ENCODE results near the gene MEG3.
"Not testable (repeated sequence)": the region's sequence is repeated elsewhere in the genome, so short reads cannot be mapped to it uniquely, and the experiment has no call there.

Gene MEG3

DNA sequence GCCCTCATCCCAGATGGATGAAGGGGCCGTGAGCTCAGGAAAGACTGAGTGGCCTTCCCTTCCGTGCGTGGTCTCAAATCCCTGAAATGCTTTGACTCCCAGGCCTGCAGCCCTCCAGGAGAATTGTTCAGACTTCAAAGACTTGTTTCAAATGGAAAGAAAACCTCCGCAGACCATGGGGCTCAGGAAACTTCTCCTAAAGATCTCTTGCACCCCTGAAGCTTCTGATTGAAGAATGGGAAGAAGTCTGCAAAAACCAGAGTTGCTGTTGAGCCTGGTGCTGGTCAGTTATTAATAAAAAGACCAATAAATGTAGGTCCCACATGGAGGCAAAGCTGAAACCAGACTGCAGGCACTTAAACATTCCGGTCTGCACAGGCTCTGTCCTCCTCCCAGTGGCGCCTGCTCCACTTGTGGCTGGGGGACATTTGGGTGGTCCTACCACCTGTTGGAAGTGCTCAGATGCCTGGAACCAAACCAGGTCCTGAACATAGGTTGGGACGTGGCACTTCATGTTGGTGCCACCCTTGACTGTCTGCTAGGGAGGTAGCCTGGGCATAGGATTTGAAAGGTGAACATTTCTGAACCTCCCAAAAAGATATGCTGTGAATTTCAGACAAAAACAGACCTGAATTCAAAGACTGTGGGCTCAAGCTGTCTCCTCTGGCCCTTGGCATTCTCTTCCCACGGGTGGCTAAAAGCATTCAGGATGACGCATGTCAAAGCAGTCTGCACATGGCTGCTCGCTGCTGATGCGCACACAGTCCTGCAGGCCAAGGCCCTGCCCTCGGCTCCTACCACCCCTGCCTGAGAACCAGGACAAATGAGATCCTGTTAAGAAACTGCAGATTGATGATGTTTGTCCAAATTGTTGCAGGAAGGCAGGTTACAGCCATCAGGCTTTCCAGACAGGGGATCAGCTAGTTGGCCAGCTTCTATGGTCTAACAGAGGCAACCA, 36.2 kb upstream of the MEG3 start:
- DNase-seq = no peak

GRCh38 chr14:100790502-100791347, 35.2 kb upstream of the MEG3 start:
- no peak for DNase-seq

DNA sequence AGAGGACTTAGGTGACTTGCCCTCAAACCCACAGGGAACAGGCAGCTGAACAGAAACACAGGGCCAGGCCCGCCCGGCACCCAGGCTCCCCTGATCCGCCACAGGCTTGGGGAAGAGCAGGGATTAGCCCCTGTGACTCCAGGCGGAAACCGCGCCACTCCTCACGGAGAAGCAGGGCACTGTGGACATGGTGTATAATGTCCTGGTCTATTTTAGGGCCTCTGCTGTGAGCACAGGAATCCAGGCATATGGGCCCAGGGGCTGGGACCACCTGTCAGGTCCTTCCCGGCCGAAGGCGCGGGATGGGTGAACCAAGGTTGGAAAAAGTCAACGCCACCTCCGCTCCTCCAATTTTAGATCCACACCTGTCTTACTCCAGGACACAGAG, 34.6 kb upstream of the MEG3 start:
- DNase-seq = no peak

DNA sequence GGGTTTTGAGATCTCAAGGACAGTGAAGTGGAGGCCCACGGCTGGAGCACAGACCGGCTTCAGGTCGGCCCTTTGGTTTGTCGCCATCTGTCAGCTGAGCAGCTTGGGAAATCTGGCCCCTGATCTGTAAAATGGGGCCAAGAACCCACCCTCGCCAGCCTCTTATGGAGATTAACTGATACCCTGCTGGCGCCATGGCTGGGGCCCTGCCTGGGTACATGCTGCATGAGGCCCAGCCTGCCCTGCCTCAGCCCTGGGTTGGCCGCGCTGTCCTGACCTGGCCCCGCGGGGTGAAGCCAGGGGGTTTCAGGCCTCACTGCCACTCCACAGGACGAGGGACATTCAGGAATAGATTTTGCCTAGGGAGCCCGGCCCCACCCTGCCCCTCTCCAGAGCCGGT, 33.9 kb upstream of the MEG3 start:
- DNase-seq = no peak

- DNase-seq = no peak
Measured at GRCh38 chr14:100796946-100797345, 29.0 kb upstream of the MEG3 start.

DNA sequence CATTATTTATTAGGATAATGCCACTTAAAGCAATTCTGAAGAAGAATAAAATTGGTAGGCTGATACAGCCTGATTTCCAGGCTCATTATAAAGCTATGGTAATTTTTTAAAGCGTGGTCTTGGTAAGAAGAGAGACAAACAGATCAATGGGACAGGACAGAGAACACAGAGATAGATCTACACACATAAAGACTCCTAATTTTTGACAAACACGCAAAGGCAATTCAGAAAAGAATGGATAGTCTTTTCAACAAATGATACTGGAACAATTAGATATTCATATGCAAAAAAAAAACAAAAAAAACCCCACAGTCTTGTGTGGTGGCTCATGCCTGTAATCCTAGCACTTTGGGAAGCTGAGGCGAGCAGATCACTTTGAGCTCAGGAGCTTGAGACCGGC, 25.9 kb upstream of the MEG3 start:
- no peak for DNase-seq

- not testable (repeated sequence) for DNase-seq
Measured at GRCh38 chr14:100801433-100801832, 24.5 kb upstream of the MEG3 start.

DNA sequence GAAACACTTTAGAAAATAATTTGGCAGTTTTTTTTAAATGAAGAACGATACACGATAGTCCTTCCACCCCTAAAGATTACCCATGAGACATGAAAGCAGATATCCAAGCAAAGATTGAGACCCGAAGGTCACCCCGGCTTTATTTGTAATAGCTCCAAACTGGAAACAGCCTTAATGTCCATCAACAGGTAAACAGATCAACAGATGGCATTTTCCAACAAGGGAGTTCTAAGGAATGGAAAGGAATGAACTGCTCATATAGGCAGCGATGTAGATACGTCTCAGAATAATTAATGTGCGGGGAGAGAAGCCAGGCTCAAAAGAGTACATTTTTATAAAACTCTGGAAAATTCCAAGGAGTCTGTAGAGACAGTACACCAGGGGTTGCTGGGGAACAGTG, 23.7 kb upstream of the MEG3 start:
- no peak for DNase-seq

- no peak for DNase-seq
Measured at GRCh38 chr14:100802766-100803165, 23.2 kb upstream of the MEG3 start.

DNA sequence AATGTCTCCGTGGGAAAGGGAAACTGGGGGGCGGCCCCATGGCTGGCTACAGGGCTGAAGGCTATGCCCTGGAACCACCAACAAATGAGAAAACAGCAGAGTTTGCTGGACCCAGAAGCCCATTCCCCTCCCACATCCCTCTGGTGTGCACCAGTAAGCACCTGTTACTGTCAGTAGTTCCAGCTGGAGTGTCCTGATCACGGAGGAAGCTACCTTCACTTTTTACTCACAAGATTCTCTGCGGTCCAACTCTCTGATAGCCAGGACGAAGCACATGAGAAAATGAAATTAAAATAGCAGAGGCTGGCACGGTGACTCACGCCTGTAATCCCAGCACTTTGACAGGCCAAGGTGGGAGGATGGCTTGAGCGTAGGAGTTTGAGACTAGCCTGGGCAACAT, 22.7 kb upstream of the MEG3 start:
- DNase-seq = no peak

DNA sequence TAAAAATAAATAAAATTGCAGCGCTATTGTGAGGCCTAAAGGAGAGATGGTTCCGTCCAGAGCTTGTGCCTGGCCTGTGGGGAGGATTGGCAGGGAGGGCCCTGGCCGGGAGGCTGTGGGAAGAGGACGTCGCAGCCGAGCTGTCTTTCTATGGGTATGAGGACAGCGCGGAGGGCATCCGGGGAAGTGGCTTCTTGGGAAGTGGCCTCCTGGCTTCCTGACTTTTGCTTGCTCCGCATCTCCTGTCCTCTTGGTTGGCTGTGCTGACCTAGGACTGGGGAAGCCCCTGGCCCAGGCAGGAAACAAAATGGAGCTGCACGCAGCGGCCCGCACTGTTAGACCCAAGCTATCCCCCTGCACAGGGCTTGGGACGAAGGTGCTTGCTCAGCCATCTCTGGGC, 22.2 kb upstream of the MEG3 start:
- no peak for DNase-seq

- no peak for DNase-seq
Measured at GRCh38 chr14:100804138-100804537, 21.8 kb upstream of the MEG3 start.

DNA sequence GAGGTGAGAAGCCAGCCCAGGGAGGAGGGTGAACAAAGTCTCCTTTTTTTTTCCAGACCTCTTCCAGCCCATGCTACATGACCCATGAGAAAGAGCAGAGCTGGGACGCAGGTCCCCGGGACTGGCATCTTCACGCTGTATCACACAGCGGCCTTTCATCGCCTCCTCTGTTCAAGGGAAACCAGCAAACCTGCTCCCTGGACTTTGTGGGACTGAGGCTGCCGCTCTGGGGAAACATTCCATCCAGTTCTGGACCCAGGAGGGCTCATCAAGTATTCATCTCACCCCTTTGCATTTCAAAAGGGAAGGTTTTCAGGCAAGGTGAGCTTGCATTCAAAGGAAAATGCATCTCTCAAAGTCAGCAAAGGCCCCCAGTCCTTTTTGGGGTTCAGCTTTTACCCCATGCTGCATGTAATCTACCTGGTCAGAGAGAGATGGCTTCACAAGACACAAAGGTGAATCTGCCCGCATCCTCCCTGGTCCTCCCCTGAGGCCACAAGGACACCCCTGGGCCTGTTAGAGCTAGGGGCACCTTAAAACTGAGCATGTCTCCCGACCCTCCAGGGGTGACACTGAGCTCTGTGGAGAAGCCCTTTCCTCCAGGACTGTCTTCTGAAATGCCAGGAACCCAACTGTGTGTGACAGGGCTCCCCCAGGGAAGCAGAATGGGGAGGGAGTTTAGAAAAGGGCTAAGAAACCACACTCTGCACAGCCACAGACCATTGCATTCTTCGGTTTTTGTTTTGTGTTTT, 21.2 kb upstream of the MEG3 start:
- no peak for DNase-seq

- no peak for DNase-seq
Measured at GRCh38 chr14:100806386-100806785, 19.5 kb upstream of the MEG3 start.

DNA sequence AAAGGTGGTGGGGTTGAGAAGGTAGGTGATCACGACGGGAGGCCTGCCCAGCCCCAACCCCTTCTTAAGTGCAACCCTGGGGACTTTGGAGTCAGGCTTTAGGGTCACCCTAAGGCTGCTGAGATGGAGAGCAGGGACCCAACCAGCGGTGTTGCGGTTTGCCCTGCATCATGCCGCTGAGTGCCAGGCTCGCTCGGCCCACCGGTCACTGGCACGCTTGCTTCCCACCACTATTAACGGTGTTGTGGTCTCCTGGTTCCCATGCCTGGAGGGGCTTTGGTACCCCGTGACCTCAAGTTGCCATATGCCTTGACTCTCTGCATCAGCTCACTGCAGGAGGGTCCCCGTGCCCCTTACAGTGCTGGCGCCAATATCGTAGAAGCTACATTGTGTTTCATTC, 18.4 kb upstream of the MEG3 start:
- no peak for DNase-seq

DNA sequence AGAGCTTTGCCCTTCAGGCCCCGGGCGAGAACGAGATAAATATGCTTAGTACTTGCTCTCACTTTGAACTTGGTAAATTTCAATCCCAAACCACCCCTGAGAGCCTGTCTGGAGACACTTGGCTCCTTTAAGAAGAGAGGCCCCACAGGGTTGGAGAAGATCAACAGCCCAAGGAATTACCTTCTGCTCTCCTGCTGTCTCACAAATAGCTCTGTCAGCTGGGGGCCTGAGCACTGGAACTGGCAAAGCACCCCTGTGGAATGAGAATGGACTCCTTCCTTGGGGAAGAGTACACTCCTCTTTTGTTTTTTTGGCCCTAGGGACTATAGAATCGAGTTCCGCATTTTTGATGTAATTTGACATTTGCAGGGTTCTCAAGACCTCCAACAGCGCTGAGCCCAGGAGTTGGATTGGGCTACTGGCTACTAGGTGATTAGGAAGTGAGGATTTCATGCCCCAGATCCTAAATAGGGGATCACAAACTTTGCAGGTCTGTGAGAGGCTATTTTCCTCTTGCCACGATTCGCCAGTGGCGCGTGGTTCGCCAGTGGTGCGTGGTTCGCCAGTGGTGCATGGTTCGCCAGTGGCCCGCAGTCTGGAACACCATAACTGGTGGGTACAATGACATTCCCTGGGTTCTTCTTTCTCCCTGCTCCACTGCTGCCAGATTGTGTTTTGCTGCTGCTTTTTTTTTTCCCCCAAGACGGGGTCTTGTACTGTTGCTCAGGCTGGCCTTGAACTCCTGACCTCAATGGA, 17.8 kb upstream of the MEG3 start:
- no peak for DNase-seq

- no peak for DNase-seq
Measured at GRCh38 chr14:100810435-100810834, 15.5 kb upstream of the MEG3 start.

- DNase-seq = no peak
Measured at GRCh38 chr14:100810861-100811461, 15.0 kb upstream of the MEG3 start.

GRCh38 chr14:100813291-100813690, 12.6 kb upstream of the MEG3 start:
- no peak for DNase-seq

DNA sequence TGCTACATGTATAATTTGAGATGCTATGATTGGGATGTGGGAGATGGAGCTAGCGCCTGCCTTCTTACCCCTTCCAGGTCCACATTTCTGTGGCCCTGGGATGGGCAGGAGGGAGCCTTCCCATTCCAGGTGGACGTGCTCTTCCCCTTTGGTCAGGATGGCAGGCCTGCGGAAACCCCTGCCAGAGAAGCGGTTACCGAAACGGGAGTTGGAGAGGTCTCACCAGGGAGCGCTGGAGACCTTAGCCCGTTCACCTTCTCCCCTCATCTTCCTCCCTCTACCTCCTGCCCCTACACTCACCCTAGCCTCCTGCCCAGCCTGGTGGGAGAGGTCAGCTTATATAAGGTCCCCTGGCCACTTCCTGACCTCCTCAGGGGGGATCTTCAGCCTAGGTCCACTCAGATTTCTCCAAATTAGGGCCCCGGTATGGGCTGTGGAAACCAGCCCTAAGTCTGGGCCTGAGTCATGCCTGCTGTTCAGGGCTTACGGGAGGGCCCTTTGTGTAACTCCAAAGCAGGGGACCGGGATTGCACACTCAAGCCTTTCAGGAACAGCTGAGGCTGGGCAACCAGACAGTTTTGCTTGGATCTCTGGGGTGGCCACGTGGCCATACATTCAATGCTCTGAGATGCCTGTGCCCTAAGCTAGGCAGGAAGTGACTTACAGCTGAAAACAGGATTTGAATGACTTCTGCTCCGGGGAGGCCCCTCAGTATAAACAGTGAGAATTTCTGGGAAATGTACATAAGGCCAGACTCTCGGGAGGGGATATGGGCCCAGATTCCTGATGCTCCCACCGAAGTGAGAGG, 10.2 kb upstream of the MEG3 start:
- DNase-seq = no peak

GRCh38 chr14:100816286-100816949, 9.5 kb upstream of the MEG3 start:
- no peak for DNase-seq

All from stimulated activated CD4-positive, alpha-beta T cell treated with anti-CD3 and anti-CD28 coated beads, Interleukin-15, amount 100 ng/mL, for 24 hours (primary cell).